Measurements from ENCODE around the gene RERE.

- TF ChIP-seq POLR2A (IDR thresholded peaks at IDR 0.05; ENCODE audit: low read depth, low read length) (no peak), POLR2AphosphoS5 (IDR thresholded peaks at IDR 0.05; ENCODE audit: low read depth, low read length) (no peak), TAF1 (IDR thresholded peaks at IDR 0.05; ENCODE audit: borderline replicate concordance, low read depth, low read length) (no peak)
Observed at GRCh38 chr1:8524627-8525157, 292.7 kb downstream of the RERE start.
